T-helper 2 cell treated with Interferon-gamma antibody and Interleukin-4, amounts not matched to agents 5 μg/mL and 100 μg/mL, for 36 hours (primary cell): Measurements from ENCODE around the gene MEIS1.
A peak's percentile ranks its signal among the peaks of the same experiment; 100 is the strongest.
"Not testable (repeated sequence)": the region's sequence is repeated elsewhere in the genome, so short reads cannot be mapped to it uniquely, and the experiment has no call there.

Experiments used
- DNase-seq: peaks from one replicate; pipeline ENCODE4 v3.0.0; 2021; ENCODE audit warnings: low spot score
- H3K27ac Mint-ChIP-seq: one replicate; pipeline ENCODE4 v1.8.0; 2021; ENCODE audit warnings: mild to moderate bottlenecking, mixed read lengths
- H3K27me3 Mint-ChIP-seq: one replicate; pipeline ENCODE4 v1.8.0; 2021; ENCODE audit warnings: low read depth, mixed read lengths
- H3K36me3 Mint-ChIP-seq: one replicate; pipeline ENCODE4 v1.8.0; 2021; ENCODE audit warnings: low read depth, mixed read lengths
- H3K4me1 Mint-ChIP-seq: one replicate; pipeline ENCODE4 v1.8.0; 2021; ENCODE audit warnings: low read depth, mixed read lengths
- H3K4me3 Mint-ChIP-seq: one replicate; pipeline ENCODE4 v1.8.0; 2022; ENCODE audit warnings: mild to moderate bottlenecking, moderate library complexity, mixed read lengths
- H3K9me3 Mint-ChIP-seq: one replicate; pipeline ENCODE4 v1.8.0; 2021; ENCODE audit warnings: mixed read lengths

MEIS1 gene

GRCh38 chr2:66434679-66435548 is at the start of gene MEIS1:
Gene MEIS1 (plus strand): TSS chr2:66435125. CDS start chr2:66435857, 732 bp downstream.
- Mint-ChIP-seq H3K36me3 (no peaks in the 10 kb centered on the region), H3K4me3 (peak within 1 kb of the TSS; percentile 80), H3K9me3 (no peaks in the 10 kb centered on the region), H3K4me1 (peaks cover 17% of the 10 kb centered on the region), H3K27ac (peak within 1 kb of the TSS; percentile 0), H3K27me3 (peaks cover 97% of the 10 kb centered on the region)
- DNase-seq: peak; percentile 35

- Mint-ChIP-seq H3K4me3 (no peak overlapping the region), H3K9me3 (no peaks in the 10 kb centered on the region), H3K36me3 (no peaks in the 10 kb centered on the region), H3K4me1 (no peaks in the 10 kb centered on the region), H3K27me3 (no peaks in the 10 kb centered on the region), H3K27ac (no peak overlapping the region)
- no peak for DNase-seq
Observed at GRCh38 chr2:66387016-66387753, 47.7 kb upstream of the MEIS1 start.

GRCh38 chr2:66389651-66390131 is 45.2 kb upstream of the MEIS1 start:
- H3K4me1 Mint-ChIP-seq: no peaks in the 10 kb centered on the region
- H3K9me3 Mint-ChIP-seq: no peaks in the 10 kb centered on the region
- H3K27me3 Mint-ChIP-seq: no peaks in the 10 kb centered on the region
- H3K36me3 Mint-ChIP-seq: no peaks in the 10 kb centered on the region
- DNase-seq: no peak
- H3K4me3 Mint-ChIP-seq: no peak overlapping the region
- H3K27ac Mint-ChIP-seq: no peak overlapping the region

- Mint-ChIP-seq H3K27me3 (no peaks in the 10 kb centered on the region), H3K4me1 (no peaks in the 10 kb centered on the region), H3K4me3 (no peak overlapping the region), H3K27ac (no peak overlapping the region), H3K36me3 (no peaks in the 10 kb centered on the region), H3K9me3 (no peaks in the 10 kb centered on the region)
- no peak for DNase-seq
Observed at GRCh38 chr2:66390152-66390551, 44.8 kb upstream of the MEIS1 start.

- DNase-seq: no peak
- no peak overlapping the region for H3K4me3 Mint-ChIP-seq
- no peaks in the 10 kb centered on the region for H3K27me3 Mint-ChIP-seq
- H3K9me3 Mint-ChIP-seq: no peaks in the 10 kb centered on the region
- H3K4me1 Mint-ChIP-seq: no peaks in the 10 kb centered on the region
- H3K27ac Mint-ChIP-seq: no peak overlapping the region
- H3K36me3 Mint-ChIP-seq: no peaks in the 10 kb centered on the region
Observed at GRCh38 chr2:66390811-66391210, 44.1 kb upstream of the MEIS1 start.

- not testable (repeated sequence) for DNase-seq, H3K4me1 Mint-ChIP-seq, H3K27ac Mint-ChIP-seq, H3K27me3 Mint-ChIP-seq, H3K36me3 Mint-ChIP-seq, H3K9me3 Mint-ChIP-seq, H3K4me3 Mint-ChIP-seq
Observed at GRCh38 chr2:66391240-66391639, 43.7 kb upstream of the MEIS1 start.

GRCh38 chr2:66405473-66405872 is 29.5 kb upstream of the MEIS1 start:
- H3K27me3 Mint-ChIP-seq: no peaks in the 10 kb centered on the region
- H3K27ac Mint-ChIP-seq: no peak overlapping the region
- no peak overlapping the region for H3K4me3 Mint-ChIP-seq
- H3K9me3 Mint-ChIP-seq: peaks cover 3% of the 10 kb centered on the region
- H3K36me3 Mint-ChIP-seq: no peaks in the 10 kb centered on the region
- no peak for DNase-seq
- no peaks in the 10 kb centered on the region for H3K4me1 Mint-ChIP-seq

- H3K36me3 Mint-ChIP-seq: no peaks in the 10 kb centered on the region
- H3K27ac Mint-ChIP-seq: no peak overlapping the region
- no peaks in the 10 kb centered on the region for H3K4me1 Mint-ChIP-seq
- H3K27me3 Mint-ChIP-seq: no peaks in the 10 kb centered on the region
- H3K9me3 Mint-ChIP-seq: no peaks in the 10 kb centered on the region
- DNase-seq: no peak
- H3K4me3 Mint-ChIP-seq: no peak overlapping the region
Observed at GRCh38 chr2:66408905-66409304, 26.0 kb upstream of the MEIS1 start.

- H3K27ac Mint-ChIP-seq: no peak overlapping the region
- no peak for DNase-seq
- no peaks in the 10 kb centered on the region for H3K36me3 Mint-ChIP-seq
- no peaks in the 10 kb centered on the region for H3K27me3 Mint-ChIP-seq
- no peaks in the 10 kb centered on the region for H3K9me3 Mint-ChIP-seq
- H3K4me1 Mint-ChIP-seq: no peaks in the 10 kb centered on the region
- H3K4me3 Mint-ChIP-seq: no peak overlapping the region
Observed at GRCh38 chr2:66412874-66413273, 22.1 kb upstream of the MEIS1 start.

GRCh38 chr2:66414896-66415295 is 20.0 kb upstream of the MEIS1 start:
- Mint-ChIP-seq H3K36me3 (no peaks in the 10 kb centered on the region), H3K9me3 (no peaks in the 10 kb centered on the region), H3K4me1 (no peaks in the 10 kb centered on the region), H3K27me3 (no peaks in the 10 kb centered on the region), H3K4me3 (no peak overlapping the region), H3K27ac (no peak overlapping the region)
- DNase-seq: no peak

GRCh38 chr2:66418381-66418780 is 16.5 kb upstream of the MEIS1 start:
- Mint-ChIP-seq H3K27me3 (peaks cover 3% of the 10 kb centered on the region), H3K36me3 (no peaks in the 10 kb centered on the region), H3K4me3 (no peak overlapping the region), H3K9me3 (no peaks in the 10 kb centered on the region), H3K27ac (no peak overlapping the region), H3K4me1 (no peaks in the 10 kb centered on the region)
- DNase-seq: no peak

- no peaks in the 10 kb centered on the region for H3K9me3 Mint-ChIP-seq
- H3K27ac Mint-ChIP-seq: no peak overlapping the region
- no peak for DNase-seq
- peaks cover 19% of the 10 kb centered on the region for H3K27me3 Mint-ChIP-seq
- no peaks in the 10 kb centered on the region for H3K4me1 Mint-ChIP-seq
- no peak overlapping the region for H3K4me3 Mint-ChIP-seq
- H3K36me3 Mint-ChIP-seq: no peaks in the 10 kb centered on the region
Observed at GRCh38 chr2:66421612-66422011, 13.3 kb upstream of the MEIS1 start.

GRCh38 chr2:66423391-66424124 is 11.4 kb upstream of the MEIS1 start:
- Mint-ChIP-seq H3K27me3 (peaks cover 29% of the 10 kb centered on the region), H3K9me3 (no peaks in the 10 kb centered on the region), H3K4me1 (no peaks in the 10 kb centered on the region), H3K4me3 (no peak overlapping the region), H3K27ac (no peak overlapping the region), H3K36me3 (no peaks in the 10 kb centered on the region)
- DNase-seq: no peak
